Pons (tissue), 1 donor: ENCODE results near the gene PRAMEF5.
"Not testable (repeated sequence)": the region's sequence is repeated elsewhere in the genome, so short reads cannot be mapped to it uniquely, and the experiment has no call there.

ENCODE experiments used
- DNase-seq: peaks from one replicate; pipeline ENCODE4 v3.0.0-alpha.2; 2016; ENCODE audit warnings: low spot score

Gene PRAMEF5

DNA sequence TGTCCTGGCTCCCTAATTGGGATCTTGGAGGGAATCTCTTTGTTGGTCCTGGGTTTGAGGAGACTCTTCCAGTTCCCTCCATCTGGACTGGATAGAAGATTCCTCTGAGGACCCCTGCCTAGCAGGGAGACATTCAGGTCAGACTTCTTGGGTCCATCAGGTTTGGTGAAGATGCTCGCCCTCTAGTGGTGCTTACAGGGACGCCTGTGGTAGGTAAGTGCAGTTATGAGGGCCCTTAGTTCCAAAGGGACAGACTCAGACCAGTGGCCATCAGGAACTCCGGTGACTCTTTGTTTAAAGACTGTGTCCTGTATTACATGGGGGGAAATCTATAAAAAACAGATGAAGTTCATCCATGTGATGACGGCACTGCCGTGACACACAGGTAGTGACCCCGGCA, 23.0 kb downstream of the PRAMEF5 start:
- DNase-seq = not testable (repeated sequence)

DNA sequence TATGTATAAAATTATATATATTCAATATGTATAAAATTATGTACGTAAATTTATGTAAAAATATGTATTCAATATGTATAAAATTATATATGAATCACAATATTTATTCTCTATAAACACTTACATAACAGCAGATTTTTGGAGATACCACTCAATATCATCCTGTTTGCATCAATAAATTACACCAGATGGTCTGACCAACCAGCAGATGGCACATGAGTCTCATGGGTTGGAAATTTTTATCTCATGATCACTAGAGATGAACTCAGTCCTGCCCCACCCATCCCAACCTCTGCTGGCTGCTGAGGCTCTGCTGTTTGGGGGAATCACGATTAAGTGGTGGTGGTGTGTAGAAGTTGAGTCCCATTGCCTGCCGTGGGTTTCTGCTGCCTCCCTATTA, 25.6 kb downstream of the PRAMEF5 start:
- DNase-seq = not testable (repeated sequence)

DNA sequence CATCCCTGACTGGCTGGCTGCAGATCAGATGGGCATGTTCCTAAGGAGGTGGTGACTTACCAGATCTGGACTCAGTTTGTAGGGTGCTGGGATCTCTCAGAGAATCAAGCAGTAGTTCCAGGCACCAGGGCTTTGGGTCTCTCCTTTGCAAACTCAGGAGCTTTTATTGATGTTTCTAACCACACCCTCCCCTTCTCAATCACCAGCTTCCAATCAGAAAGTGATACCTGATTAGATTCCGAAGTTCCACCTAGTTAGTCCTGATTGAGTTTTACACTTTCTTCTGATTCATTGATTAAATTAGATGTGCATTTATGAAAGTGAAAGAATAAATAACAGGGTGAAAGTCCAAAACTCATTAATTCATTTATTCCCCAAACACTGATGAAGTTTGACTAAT, 31.0 kb downstream of the PRAMEF5 start, which contains the start of gene PRAMEF8:
PRAMEF8 (minus strand) TSS at position 101 of the 400 bp plus-strand sequence. CDS start 1,046 bp downstream, outside the sequence.
- not testable (repeated sequence) for DNase-seq

DNA sequence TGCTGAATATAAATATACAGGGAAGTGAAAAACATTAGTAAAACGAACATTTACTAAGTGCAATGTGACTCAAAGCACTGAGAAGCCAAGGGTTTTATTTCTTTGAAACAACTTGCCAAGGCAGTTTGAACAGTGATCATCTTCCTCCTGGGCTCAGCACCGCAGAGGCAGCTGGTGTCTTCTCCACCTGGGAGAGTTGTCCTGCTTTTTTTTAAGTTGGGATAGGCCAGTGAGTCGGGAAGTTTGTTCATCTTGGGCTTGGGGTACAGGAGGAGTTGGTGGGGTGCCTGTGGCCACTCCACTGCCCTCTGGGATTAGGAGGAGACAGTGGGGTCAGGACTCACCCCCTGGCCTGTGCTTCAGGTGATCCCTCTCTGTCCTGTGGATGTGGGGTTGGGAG, 35.0 kb downstream of the PRAMEF5 start:
- DNase-seq = not testable (repeated sequence)

DNA sequence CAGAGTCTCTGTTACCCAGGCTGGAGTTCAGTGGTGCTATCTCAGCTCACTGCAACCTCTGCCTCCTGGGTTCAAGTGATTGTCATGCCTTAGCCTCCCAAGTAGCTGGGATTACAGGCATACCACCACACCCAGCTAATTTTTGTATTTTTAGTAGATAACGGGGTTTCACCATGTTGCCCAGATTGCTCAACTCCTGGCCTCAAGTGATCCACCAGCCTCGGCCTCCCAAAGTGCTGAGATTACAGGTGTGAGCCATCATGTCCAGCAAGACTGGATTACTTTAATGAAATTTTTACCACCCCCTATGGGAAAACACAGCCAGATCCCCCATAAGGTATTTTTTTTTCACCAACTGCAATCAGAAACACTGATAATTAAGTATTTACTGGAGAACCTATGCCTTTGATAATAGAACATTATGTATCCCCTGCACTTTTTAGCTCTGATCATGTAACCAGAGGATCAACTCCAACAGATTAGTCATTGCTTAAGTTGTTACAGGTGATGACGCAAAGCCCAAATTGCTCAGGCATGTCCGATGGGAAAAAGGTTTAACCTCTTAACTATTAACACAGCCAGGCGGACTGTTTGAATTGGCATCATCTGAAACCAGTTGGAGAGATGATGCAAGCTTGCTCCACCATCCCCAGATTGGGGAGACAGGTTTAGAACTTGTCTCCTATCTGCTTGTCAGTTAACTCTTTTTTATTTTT, 43.4 kb downstream of the PRAMEF5 start:
- not testable (repeated sequence) for DNase-seq

DNA sequence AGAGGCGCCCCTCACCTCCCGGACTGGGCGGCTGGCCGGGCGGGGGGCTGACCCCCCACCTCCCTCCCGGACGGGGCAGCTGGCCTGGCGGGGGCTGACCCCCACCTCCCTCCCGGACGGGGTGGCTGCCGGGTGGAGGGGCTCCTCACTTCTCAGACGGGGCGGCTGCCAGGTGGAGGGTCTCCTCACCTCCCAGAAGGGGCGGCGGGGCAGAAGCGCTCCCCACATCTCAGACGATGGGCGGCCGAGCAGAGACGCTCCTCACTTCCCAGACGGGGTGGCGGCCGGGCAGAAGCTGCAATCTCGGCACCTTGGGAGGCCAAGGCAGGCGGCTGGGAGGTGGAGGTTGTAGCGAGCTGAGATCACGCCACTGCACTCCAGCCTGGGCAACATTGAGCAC, 44.7 kb downstream of the PRAMEF5 start:
- not testable (repeated sequence) for DNase-seq

DNA sequence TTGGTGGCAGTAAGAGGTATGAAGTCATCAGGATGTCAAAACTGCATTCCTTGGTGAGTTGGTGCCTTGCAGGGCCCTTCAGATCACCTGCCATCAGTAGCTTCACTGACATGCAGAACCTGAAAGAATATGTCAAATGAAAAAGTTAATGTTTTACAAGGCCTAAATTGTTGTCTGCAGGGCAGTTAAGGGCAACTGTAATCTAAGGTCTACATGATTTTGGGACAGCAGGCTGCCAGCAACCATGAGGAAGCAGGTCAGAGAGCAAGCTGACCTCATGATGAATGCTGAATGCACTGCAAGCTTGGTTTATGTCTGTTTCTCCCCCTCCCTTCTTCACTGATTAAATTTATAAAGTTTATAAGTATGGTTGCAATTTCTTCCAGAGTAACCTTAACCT, 48.2 kb downstream of the PRAMEF5 start:
- not testable (repeated sequence) for DNase-seq

DNA sequence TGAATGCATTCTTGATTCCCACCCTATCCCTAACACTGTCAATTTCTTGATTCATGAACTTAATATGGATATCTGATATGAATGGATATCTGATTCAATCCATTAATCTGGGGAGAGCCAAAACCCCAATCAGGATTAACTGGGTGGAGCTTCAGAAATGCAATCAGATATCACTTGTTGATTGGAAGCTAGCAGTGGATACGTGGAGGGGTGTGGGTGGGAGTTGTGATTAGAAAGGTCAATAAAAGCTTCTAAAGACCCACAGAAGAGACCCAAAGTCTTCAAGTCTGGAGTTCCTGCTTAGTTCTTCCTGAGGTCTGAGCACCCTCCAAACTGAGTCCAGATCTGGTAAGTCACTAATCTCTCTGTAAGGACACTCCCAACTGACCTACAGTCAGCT, 49.2 kb downstream of the PRAMEF5 start, which contains the start of gene PRAMEF33:
PRAMEF33 (plus strand) TSS at position 301 of the 400 bp plus-strand sequence. CDS start 2,416 bp downstream, outside the sequence.
- DNase-seq = not testable (repeated sequence)
